HL-60/S4 treated with phorbol 12-myristate 13-acetate at 8.2 ng/mL for 4 days and 3 days (cell line): ENCODE results near the gene CHST6.
"Not testable (repeated sequence)": the region's sequence is repeated elsewhere in the genome, so short reads cannot be mapped to it uniquely, and the experiment has no call there.

ENCODE experiments used
- in situ Hi-C: fragments of 300-500 bp; cut with MboI; formaldehyde crosslinking; loops from 2 replicates; pipeline ENCODE4 v1.15.0; 2022; ENCODE audit warnings: low sequenced_read_pairs

CHST6 gene

DNA sequence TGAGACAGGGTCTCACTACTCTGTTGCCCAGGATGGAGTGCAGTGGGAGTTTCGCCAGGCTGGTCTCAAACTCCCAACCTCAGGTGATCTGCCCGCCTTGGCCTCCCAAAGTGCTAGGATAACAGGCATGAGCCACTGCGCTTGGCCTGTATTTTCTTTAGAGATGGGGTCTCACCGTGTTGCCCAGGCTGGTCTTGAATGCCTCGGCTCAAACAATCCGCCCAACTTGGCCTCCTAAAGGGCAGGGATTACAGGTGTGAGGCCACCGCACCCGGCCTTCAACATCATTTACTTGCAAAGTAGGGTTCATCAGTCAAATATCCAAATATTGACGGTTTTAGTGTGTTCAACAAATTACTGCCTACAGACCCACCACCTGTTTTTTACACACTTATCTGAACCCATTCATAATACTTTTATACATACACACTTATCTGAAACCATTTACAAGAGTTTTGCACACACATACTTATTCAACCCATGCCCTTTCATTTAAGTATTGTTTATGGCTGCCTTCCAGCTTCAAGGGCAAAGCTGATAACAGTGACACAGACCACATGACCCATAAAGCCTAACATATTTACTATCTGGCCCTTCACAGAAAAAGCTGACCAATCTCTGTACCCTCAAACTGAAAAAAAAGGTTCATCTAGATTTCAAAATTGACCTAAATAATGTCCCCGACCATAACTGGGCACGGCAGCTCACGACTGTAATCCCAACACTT lies 42.6 kb downstream of the CHST6 start:
- in situ Hi-C loops: no loop called here

DNA sequence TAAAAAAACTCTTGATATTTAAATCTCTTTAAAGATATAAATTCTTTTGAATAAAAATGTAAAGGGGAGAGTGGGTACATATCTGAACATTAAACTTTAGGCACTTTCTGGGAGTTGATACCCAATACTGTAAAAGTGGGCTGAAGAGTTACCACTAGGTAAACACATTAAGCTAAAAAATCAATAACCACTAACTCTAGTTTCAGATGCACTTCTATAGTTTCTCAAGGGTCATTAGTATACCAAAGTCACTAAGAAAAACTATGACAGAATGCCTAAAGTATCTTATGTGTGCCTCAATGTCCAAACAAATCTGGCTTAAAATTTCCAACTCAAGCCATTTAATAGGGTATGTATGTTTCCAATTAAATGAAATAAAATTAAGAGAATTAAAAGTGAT lies 48.8 kb downstream of the CHST6 start:
- in situ Hi-C loops: no loop called here

DNA sequence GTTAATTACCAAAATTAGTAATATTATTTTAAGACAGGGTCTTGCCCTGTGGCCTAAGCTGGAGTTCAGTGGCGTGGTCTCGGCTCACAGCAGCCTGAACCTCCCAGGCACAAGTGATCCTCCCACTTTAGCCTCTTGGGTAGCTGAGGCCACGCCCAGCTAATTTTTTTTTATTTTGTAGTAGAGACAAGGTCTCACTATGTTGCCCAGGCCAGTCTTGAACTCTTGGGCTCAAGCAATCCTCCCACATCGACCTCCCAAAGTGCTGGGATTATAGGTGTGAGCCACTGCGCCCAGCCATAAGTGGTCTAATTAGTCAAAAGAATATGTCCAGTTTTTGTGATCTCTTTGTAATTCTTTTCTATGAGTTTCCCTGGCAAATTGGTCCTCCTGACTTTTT lies 49.9 kb downstream of the CHST6 start:
- in situ Hi-C loops: no loop called here

DNA sequence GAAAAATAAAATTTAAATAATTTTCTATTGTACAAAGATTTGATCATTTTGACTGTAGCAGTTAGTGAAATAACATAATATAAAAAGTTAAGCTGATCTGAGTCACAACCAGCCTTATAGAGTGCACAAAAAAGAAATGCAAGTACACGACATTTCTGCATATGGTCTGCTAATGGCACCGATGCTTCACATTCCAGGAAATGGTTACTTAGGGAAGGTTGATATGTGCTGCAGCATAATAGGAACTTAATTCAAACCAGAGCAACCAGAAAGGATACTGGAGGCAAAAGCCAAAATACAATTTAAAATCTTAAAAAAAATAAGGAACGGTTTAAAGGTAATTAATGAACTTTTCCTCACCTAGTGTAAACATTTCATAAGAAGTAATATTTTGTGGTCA lies 51.9 kb downstream of the CHST6 start:
- in situ Hi-C loops: no loop called here

DNA sequence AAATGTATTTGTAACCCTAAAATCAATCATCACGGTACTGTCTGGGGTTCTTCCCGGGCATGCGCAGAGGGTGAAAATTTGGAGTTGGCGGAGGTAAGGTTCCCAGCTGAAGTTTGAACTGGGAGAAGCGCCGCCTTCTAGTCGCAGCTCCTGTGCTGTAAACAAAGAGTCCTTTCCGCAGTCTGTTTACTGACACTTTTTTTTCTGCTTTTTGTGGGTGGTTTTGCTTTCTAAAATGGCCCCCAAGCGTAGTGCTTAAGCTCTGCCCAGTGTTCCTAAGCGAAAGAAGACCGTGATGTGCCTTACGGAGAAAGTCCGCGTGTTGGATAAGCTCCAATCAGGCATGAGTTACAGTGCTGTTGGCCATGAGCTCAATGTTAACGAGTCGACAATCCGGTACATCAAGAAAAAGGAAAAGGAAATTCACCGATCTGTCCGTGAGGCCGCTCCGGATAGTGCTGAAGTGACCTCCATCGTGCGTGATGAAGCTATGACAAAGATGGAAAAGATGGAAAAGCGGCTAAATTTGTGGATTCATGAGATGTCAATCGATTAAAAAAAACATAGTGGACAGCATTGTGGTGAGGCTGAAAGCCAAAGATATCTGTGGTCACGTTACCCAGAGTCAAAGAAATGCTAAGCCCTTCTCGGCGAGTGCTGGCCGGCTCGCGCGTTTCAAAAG lies 61.4 kb downstream of the CHST6 start:
- in situ Hi-C loops: no loop called here

DNA sequence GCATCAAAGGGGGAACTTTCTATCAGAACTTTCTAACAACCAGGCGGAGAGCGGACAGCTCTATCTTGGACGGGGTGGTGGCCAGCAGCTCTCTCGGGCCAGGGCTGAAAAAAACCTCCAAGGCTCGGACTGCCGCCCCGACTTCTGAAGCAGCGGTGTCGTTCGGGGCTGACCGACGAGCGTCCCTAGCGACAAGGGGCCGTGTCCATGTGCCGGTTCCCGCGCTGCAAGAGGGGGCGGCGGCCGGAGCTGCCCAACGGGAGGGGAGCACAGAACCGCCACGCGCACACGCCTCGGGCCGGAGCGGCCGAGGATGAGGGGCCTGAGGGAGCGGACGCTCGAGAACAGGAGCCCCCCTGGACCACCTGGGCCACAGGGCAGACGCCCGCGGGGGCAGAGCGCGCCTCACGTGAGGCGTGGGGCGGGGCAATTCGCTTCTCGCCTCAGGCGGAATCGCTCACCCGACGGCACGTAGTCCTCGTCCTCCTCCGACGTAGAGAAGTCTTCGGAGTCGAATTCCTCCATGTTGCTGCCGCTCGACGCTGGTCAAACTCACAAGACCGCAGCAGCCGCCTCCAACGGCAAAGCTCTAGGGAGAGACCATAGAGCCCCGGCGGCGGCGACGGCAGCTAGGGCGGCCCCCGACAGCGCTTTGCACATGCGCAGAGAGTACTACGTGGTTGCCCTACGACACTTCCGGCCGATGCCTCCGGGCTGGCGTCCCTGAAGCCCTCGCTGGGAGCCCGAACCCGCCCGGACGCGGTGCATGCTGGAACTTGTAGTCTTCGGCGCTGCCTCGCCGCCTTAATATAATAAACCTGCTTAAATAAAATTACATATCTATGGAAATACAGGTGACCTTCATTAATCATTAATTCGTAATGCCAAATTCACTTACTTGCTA lies 62.2 kb downstream of the CHST6 start, which contains the start of gene CFDP1:
TSS of gene CFDP1 (minus strand) at position 676 of the 904 bp plus-strand sequence. CDS start at position 525, 151 bp downstream.
- in situ Hi-C loops: no loop called here

DNA sequence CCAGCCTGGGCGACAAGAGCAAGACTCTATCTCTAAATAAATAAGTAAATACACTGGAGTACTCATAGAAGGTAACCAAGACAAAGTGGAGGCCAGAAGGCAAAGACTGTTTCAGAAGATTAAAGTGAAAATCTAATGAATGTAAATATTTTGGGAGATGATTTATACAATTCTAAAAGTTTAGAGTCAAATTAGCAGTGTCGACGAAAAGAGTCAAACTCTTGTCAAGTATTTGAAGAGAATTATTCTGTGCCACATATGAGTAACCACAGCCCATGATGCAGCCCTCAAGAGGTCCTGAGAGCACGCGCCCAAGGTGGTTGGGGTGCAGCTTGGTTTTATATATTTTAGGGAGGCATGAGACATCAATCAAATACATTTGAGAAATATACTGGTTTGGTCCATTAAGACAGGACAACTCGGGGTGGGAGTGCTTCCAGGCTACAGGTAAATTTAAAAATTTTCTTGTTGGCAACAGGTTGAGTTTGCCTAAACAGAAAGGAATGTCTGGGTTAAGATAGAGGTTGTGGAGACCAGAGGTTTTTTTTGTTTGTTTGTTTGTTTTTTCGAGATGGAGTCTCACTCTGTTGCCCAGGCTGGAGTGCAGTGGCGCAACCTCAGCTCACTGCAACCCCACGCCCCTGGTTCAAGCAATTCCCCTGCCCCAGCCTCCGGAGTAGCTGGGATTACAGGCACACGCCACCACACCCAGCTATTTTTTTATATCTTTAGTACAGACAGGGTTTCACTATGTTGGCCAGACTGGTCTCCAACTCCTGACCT lies 65.4 kb downstream of the CHST6 start:
- in situ Hi-C loops: no loop called here

DNA sequence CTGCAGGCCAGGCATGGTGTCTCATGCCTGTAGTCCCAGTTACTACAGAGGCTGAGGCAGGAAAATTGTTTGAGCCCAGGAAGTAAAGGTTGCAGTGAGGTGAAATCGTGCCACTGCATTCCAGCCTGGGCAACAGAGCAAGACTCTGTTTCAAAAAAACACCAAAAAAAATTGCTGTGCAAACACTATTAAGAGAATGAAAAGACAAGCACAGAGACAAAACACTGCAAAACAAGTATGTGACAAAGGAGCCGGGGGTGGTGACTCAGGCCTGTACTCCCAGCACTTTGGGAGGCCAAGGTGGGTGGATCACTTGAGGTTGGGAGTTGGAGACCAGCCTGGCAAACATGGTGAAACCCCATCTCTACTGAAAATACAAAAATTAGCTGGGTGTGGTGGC lies 68.7 kb downstream of the CHST6 start:
- in situ Hi-C loops: not testable (repeated sequence)

DNA sequence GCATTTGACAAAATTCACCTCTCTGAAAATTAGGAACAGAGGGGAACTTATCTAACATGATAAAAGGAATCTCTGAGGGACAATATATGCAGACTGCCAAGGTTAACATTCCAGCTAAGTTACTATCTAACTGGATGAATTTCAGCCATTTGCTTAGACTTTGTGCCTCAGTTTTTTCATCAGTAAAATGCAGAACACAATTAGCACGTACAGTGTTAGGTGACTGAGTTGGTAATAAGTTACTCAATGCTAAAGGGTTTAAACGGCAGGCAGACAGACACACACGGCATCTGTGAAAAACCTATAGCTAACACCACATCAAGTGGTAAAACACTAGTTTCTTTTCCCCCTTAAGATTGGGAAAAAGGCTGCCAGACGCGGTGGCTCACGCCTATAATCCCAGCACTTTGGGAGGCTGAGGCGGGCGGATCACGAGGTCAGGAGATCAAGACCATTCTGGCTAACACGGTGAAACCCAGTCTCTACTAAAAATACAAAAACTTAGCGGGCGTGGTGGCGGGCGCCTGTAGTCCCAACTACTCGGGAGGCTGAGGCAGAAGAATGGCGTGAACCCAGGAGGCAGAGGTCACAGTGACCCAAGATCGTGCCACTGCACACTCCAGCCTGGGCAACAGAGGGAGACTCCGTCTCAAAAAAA lies 71.0 kb downstream of the CHST6 start:
- in situ Hi-C loops: not testable (repeated sequence)

DNA sequence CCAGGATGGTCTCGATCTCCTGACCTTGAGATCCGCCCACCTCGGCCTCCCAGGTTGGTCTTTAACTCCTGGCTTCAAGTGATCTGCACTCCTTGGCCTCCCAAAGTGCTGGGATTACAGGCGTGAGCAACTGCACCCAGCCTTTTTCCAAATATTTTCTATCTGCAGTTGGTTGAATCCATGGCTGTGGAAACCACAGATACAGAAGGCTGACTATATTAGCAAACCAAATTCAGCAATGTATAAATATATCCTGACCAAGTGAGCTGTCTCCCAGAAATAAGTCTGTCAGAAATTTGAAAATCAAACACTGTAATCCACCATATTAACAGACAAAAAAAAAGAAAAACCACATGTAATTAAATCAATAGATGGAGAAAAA lies 71.5 kb downstream of the CHST6 start:
- in situ Hi-C loops: no loop called here
